Right cardiac atrium (tissue), 5 donors: ENCODE results near the gene TRDMT1. TPM values are rescaled to one million over a fixed set of nuclear protein-coding genes. Genes with fewer than 3 reads are reported as not detected.

Experiments used
- ATAC-seq, 2 donors: fragments of 200-7000 bp; cut with Tn5 transposase; one replicate each; pipeline versions ENCODE4 v1.8.0 to v1.9.1; 2020; ENCODE audit warnings: moderate library complexity in 2 of 2, mild to moderate bottlenecking in 1 of 2
- DNase-seq, 3 donors: peaks; one replicate each; pipeline ENCODE4 v3.0.0-alpha.2; 2020
- H3K27ac ChIP-seq: one replicate; pipeline ENCODE4 v1.5.1; 2013; ENCODE audit warnings: mild to moderate bottlenecking, low read length, control low read depth, moderate library complexity
- H3K27me3 ChIP-seq: one replicate; pipeline ENCODE4 v1.6.1; 2013; ENCODE audit not compliant: control insufficient read depth, insufficient read depth
- H3K4me1 ChIP-seq: one replicate; pipeline ENCODE4 v1.6.1; 2013; ENCODE audit warnings: low read length; ENCODE audit not compliant: control insufficient read depth, insufficient read depth
- H3K4me3 ChIP-seq: one replicate; pipeline ENCODE4 v1.5.1; 2013; ENCODE audit warnings: low read length, control low read depth
- H3K9me3 ChIP-seq: one replicate; pipeline ENCODE4 v1.6.1; 2013; ENCODE audit warnings: low read length; ENCODE audit not compliant: control insufficient read depth
- WGBS: extraction: QIAGEN DNeasy Blood & Tissue Kit; methylation state at CpG from one replicate; pipeline ENCODE4 v1.1.7; 2013; 5-methylcytosine and 5-hydroxymethylcytosine counted together
- intact Hi-C, 4 donors: fragments of 100-400 bp; cut with DNase I; formaldehyde crosslinking; loops; one replicate each; pipeline versions ENCODE4 v1.11.0 to v1.14.0; 2022 to 2023
- polyA plus RNA-seq: library from polyadenylated mRNA; stranded (reverse); fragments of 200-250 nt; gene quantifications from one replicate; pipeline ENCODE4 v1.2.3, GENCODE V29; 2013
- total RNA-seq, 4 donors: library from RNA; stranded (reverse); fragmentation: NEBNext Ultra II Directional; extraction: Animal tissue kit (Norgen Biotek cat#: 25700); gene quantifications; one replicate each; pipeline ENCODE4 v1.2.1, GENCODE V29; 2021
- donor health status: healthy with polysubstance abuse.
- donor health status: DM: no; HTN: yes; CAD: no.
- donor health status: DM: no; HTN: no; CAD: no.
- donor health status: DM: no; HTN: yes; CAD: no; lungs with severe emphysema.
- donor health status: DM: yes; HTN: yes; CAD: no.

The TRDMT1 gene
- total and polyA plus RNA-seq, 5 donors, result 2.1 to 6.9 (median 4.9) TPM

GRCh38 chr10:17190602-17191001, 10.9 kb downstream of the TRDMT1 start:
- no peak for ATAC-seq
- WGBS, result 85% methylated on average over 2 of the region's 2 CpGs
- no peak overlapping the region for H3K27ac ChIP-seq

DNA sequence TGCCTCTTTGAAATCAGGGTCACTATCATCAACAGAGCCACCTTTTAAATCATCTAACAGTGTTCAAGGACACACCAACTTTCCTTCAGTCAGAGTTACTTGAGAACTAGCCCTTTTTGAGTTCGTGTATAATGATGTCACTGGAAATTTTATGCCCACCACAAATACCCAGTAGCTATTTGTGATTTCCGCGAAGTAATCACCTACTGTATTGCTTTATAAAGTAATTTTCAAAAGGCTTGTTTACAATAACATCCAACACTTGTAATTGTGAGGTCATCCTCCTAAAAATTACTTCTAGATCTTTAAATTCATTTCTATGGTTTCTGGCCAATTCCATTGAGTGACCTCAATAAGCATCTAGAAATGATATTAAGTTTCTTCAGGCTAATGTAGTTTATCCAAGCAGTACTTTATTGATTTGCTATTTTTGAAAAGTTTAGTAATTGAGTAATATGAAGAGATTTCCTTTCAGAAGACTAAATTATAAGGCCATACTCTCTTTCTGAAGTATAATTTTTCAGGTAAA, 12.8 kb downstream of the TRDMT1 start:
- no peaks in the 10 kb centered on the region for H3K4me1 ChIP-seq
- WGBS, result 95% methylated on average over 3 of the region's 3 CpGs
- no peak for DNase-seq
- H3K4me3 ChIP-seq, result no peak overlapping the region
- intact Hi-C loops, result no loop called here
- H3K9me3 ChIP-seq, result no peaks in the 10 kb centered on the region
- ATAC-seq, result no peak
- H3K27me3 ChIP-seq, result no peaks in the 10 kb centered on the region
- no peak overlapping the region for H3K27ac ChIP-seq

More at GRCh38 chr10:17190602-17191001, 10.9 kb downstream of the TRDMT1 start:
- no peaks in the 10 kb centered on the region for H3K9me3 ChIP-seq
- H3K27me3 ChIP-seq, result no peaks in the 10 kb centered on the region
- no peaks in the 10 kb centered on the region for H3K4me1 ChIP-seq
- H3K4me3 ChIP-seq, result no peak overlapping the region
- intact Hi-C loops, result no loop called here
- no peak for DNase-seq

- DNase-seq (no peak), ATAC-seq (no peak)
- whole genome bisulfite sequencing, result over 99% methylated on average over 3 of the region's 3 CpGs
- Histone ChIP-seq H3K4me1 (no peaks in the 10 kb centered on the region), H3K27me3 (no peaks in the 10 kb centered on the region), H3K27ac (no peak overlapping the region), H3K4me3 (no peak overlapping the region), H3K9me3 (no peaks in the 10 kb centered on the region)
- intact Hi-C loops, result no loop called here
Observed at GRCh38 chr10:17185873-17186272, 15.6 kb downstream of the TRDMT1 start.

DNA sequence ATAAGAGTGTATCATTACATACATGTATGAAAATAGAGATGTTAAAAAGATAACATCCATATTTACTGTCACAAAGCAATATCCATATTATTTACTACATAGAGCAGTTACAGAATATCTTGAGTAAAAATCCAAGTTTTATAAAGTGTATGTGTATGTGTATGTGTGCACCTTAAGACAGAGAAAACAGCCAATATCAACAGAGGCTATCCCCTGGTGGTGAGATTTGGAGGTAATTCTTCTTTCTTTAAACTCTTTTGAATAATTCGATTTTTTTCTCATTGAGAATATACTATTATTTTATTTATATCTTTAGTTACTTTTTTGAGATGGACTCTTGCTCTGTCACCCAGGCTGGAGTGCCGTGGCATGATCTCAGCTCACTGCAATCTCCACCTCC, 18.4 kb downstream of the TRDMT1 start:
- Histone ChIP-seq H3K27ac (no peak overlapping the region), H3K4me1 (no peaks in the 10 kb centered on the region), H3K4me3 (no peak overlapping the region), H3K9me3 (no peaks in the 10 kb centered on the region), H3K27me3 (no peaks in the 10 kb centered on the region)
- 93% methylated on average over 2 of the region's 2 CpGs for WGBS
- DNase-seq, result no peak
- intact Hi-C loops, result no loop called here
- ATAC-seq, result no peak

GRCh38 chr10:17181751-17182150, 19.7 kb downstream of the TRDMT1 start:
- intact Hi-C loops, result no loop called here
- no peaks in the 10 kb centered on the region for H3K4me1 ChIP-seq
- no peaks in the 10 kb centered on the region for H3K27me3 ChIP-seq
- no peak overlapping the region for H3K4me3 ChIP-seq
- H3K27ac ChIP-seq, result no peak overlapping the region
- WGBS, result 82% methylated on average over 3 of the region's 3 CpGs
- ATAC-seq (no peak), DNase-seq (no peak)
- no peaks in the 10 kb centered on the region for H3K9me3 ChIP-seq

GRCh38 chr10:17181110-17181509, 20.4 kb downstream of the TRDMT1 start:
- 88% methylated on average over 5 of the region's 5 CpGs for WGBS

GRCh38 chr10:17179002-17179401, 22.5 kb downstream of the TRDMT1 start:
- no peak for DNase-seq
- Histone ChIP-seq H3K27ac (no peak overlapping the region), H3K9me3 (no peaks in the 10 kb centered on the region), H3K4me1 (no peaks in the 10 kb centered on the region), H3K4me3 (no peak overlapping the region), H3K27me3 (no peaks in the 10 kb centered on the region)
- no peak for ATAC-seq
- intact Hi-C loops, result no loop called here
- 77% methylated on average over 3 of the region's 3 CpGs for WGBS

More at GRCh38 chr10:17181110-17181509, 20.4 kb downstream of the TRDMT1 start:
- intact Hi-C loops, result no loop called here
- ATAC-seq (no peak), DNase-seq (no peak)
- Histone ChIP-seq H3K27ac (no peak overlapping the region), H3K4me1 (no peaks in the 10 kb centered on the region), H3K4me3 (no peak overlapping the region), H3K27me3 (no peaks in the 10 kb centered on the region), H3K9me3 (no peaks in the 10 kb centered on the region)

- 91% methylated on average over 1 of the region's 1 CpG for WGBS
- no peak overlapping the region for H3K27ac ChIP-seq
- intact Hi-C loops, result no loop called here
Observed at GRCh38 chr10:17178006-17178405, 23.5 kb downstream of the TRDMT1 start.

GRCh38 chr10:17177014-17177413, 24.5 kb downstream of the TRDMT1 start:
- WGBS, result 100% methylated on average over 1 of the region's 1 CpG
- H3K9me3 ChIP-seq, result no peaks in the 10 kb centered on the region
- H3K4me3 ChIP-seq, result no peak overlapping the region
- intact Hi-C loops, result no loop called here
- H3K27ac ChIP-seq, result no peak overlapping the region
- no peak for DNase-seq
- H3K4me1 ChIP-seq, result no peaks in the 10 kb centered on the region
- no peak for ATAC-seq
- no peaks in the 10 kb centered on the region for H3K27me3 ChIP-seq

More at GRCh38 chr10:17178006-17178405, 23.5 kb downstream of the TRDMT1 start:
- DNase-seq, result no peak
- Histone ChIP-seq H3K4me1 (no peaks in the 10 kb centered on the region), H3K27me3 (no peaks in the 10 kb centered on the region), H3K4me3 (no peak overlapping the region), H3K9me3 (no peaks in the 10 kb centered on the region)
- ATAC-seq, result no peak

GRCh38 chr10:17176091-17176490, 25.4 kb downstream of the TRDMT1 start:
- H3K27ac ChIP-seq, result no peak overlapping the region
- H3K9me3 ChIP-seq, result no peaks in the 10 kb centered on the region
- no peaks in the 10 kb centered on the region for H3K27me3 ChIP-seq
- intact Hi-C loops, result no loop called here
- no peaks in the 10 kb centered on the region for H3K4me1 ChIP-seq
- H3K4me3 ChIP-seq, result no peak overlapping the region
- ATAC-seq (no peak), DNase-seq (no peak)

DNA sequence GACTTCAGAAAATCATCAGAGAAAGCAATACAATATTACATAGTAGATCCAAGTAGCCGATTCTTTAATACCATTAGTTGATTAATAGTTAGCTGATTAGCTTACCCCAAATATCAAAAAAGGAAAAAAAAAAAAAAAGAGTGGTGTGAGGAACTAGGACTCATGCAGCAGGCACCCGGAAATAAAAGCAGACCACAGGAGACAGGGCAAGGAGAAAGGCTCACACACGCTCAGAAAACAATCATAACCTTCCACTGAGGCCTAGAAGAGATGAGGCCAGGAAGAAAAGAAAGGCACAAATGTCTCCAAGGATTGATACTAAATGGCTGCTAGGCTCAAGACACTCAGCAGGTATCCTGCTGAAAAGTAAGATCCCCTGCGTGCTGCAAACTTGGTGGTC, 25.9 kb downstream of the TRDMT1 start:
- Histone ChIP-seq H3K27ac (no peak overlapping the region), H3K9me3 (no peaks in the 10 kb centered on the region), H3K4me1 (no peaks in the 10 kb centered on the region), H3K27me3 (no peaks in the 10 kb centered on the region), H3K4me3 (peak overlapping the region; percentile 1)
- 51% methylated on average over 4 of the region's 4 CpGs for WGBS
- DNase-seq (no peak), ATAC-seq (peak; percentile 49 to 57)
- intact Hi-C loops, result no loop called here

DNA sequence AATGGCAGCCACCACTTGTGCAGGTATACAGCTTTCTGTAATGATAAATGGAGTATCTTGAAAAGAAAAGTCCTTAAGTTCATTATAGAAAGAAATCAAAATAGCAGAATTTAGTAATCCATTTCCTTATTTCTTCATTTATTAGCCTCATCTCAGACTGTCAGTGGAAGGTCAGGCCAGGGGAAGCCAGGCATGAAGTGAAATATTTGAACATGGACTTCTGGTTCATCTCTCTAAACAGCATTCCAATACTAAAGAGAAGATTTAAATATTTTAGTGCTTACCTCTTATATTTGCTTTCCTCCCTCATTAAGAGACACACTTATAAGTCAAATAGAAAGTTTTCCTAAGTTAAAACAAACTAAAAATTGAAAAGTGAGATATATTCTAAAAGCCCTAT, 26.8 kb downstream of the TRDMT1 start:
- intact Hi-C loops, result no loop called here
- DNase-seq, result no peak
- H3K4me1 ChIP-seq, result no peaks in the 10 kb centered on the region
- ATAC-seq, result no peak
- H3K27me3 ChIP-seq, result no peaks in the 10 kb centered on the region
- H3K4me3 ChIP-seq, result no peak overlapping the region
- no peaks in the 10 kb centered on the region for H3K9me3 ChIP-seq
- H3K27ac ChIP-seq, result no peak overlapping the region
